GM18507 (cell line): Measurements from ENCODE around the gene IRAK4.

Source experiments
- DNase-seq: peaks from one replicate; pipeline ENCODE4 v3.0.0; 2011; ENCODE audit warnings: low read depth; ENCODE audit not compliant: insufficient read length; ENCODE audit errors: extremely low spot score
- FAIRE-seq: peaks from 2 replicates; lab custom pipeline; 2011; peaks lifted over from hg19 to GRCh38; lab: Jason Lieb, UNC

IRAK4 gene

GRCh38 chr12:43763769-43764168 lies 5.0 kb downstream of the IRAK4 start:
- FAIRE-seq (no peak), DNase-seq (no peak)

GRCh38 chr12:43764528-43764927 lies 5.8 kb downstream of the IRAK4 start:
- FAIRE-seq (no peak), DNase-seq (no peak)

GRCh38 chr12:43766291-43766690 lies 7.5 kb downstream of the IRAK4 start:
- DNase-seq, result no peak
- no peak for FAIRE-seq

- FAIRE-seq, result no peak
- DNase-seq, result no peak
These were observed 17.7 kb downstream of the IRAK4 start for GRCh38 chr12:43776498-43776897.

GRCh38 chr12:43786899-43787693 lies 28.3 kb downstream of the IRAK4 start:
- no peak for DNase-seq
- no peak for FAIRE-seq

- FAIRE-seq (no peak), DNase-seq (no peak)
These were observed 31.2 kb downstream of the IRAK4 start for GRCh38 chr12:43789941-43790340.

GRCh38 chr12:43795716-43796280 lies 37.0 kb downstream of the IRAK4 start:
- no peak for DNase-seq
- no peak for FAIRE-seq

- FAIRE-seq (no peak), DNase-seq (no peak)
These were observed 38.9 kb downstream of the IRAK4 start for GRCh38 chr12:43797561-43798217.

- FAIRE-seq, result peak; percentile 69
- DNase-seq, result no peak
These were observed 46.6 kb downstream of the IRAK4 start for GRCh38 chr12:43805149-43805859.

- DNase-seq (peak; percentile 72), FAIRE-seq (peak; percentile 86)
These were observed 47.3 kb downstream of the IRAK4 start, which contains the start of gene TWF1 for GRCh38 chr12:43805860-43806736. Gene TWF1, minus strand, starts transcription at chr12:43806317. Its CDS starts 72 bp downstream, at chr12:43806245.

GRCh38 chr12:43806737-43807072 lies 48.0 kb downstream of the IRAK4 start:
- FAIRE-seq (no peak), DNase-seq (no peak)

GRCh38 chr12:43807386-43807785 lies 48.6 kb downstream of the IRAK4 start:
- no peak for DNase-seq
- no peak for FAIRE-seq

GRCh38 chr12:43812057-43812456 lies 53.3 kb downstream of the IRAK4 start:
- no peak for FAIRE-seq
- no peak for DNase-seq

GRCh38 chr12:43812926-43813325 lies 54.2 kb downstream of the IRAK4 start:
- DNase-seq, result no peak

GRCh38 chr12:43815416-43815815 lies 56.7 kb downstream of the IRAK4 start:
- FAIRE-seq (no peak), DNase-seq (no peak)

More at GRCh38 chr12:43812926-43813325, 54.2 kb downstream of the IRAK4 start:
- FAIRE-seq, result no peak

- DNase-seq (no peak), FAIRE-seq (no peak)
These were observed 57.4 kb downstream of the IRAK4 start for GRCh38 chr12:43816168-43816567.

- no peak for DNase-seq
- FAIRE-seq, result no peak
These were observed 65.5 kb downstream of the IRAK4 start for GRCh38 chr12:43824207-43824775.

GRCh38 chr12:43826681-43827080 lies 67.9 kb downstream of the IRAK4 start:
- FAIRE-seq (no peak), DNase-seq (no peak)

- DNase-seq (no peak), FAIRE-seq (no peak)
These were observed 68.3 kb downstream of the IRAK4 start for GRCh38 chr12:43827093-43827492.
